ENCODE results near the gene DENND1B.
"Not testable (repeated sequence)": the region's sequence is repeated elsewhere in the genome, so short reads cannot be mapped to it uniquely, and the experiment has no call there.

The DENND1B gene

DNA sequence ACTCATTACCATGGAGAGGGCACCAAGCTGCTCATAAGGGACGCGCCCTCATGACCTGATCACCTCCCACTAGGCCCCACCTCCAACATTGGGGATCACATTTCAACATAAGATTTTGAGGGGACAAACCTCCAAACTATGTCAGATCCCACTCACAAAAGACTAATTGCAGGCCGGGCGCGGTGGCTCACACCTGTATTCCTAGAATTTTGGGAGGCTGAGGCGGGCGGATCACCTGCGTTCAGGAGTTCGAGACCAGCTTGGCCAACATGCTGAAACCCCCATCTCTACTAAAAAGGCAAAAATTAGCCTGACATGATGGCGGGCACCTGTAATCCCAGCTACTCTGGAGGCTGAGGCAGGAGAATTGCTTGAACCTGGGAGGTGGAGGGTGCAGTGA lies 278.6 kb downstream of the DENND1B start:
- H3K27me3 ChIP-seq: no peaks in the 10 kb centered on the region
- no peaks in the 10 kb centered on the region for H3K4me1 ChIP-seq
- no peak overlapping the region for H3K4me3 ChIP-seq
- DNase-seq: no peak
- H3K27ac ChIP-seq: no peak overlapping the region
- intact Hi-C loops (cut with DNase I; ENCODE audit: low total_unique reads): no loop called here
- H3K36me3 ChIP-seq: no peaks in the 10 kb centered on the region
- no peaks in the 10 kb centered on the region for H3K9me3 ChIP-seq
- TF ChIP-seq, protein P1, sequence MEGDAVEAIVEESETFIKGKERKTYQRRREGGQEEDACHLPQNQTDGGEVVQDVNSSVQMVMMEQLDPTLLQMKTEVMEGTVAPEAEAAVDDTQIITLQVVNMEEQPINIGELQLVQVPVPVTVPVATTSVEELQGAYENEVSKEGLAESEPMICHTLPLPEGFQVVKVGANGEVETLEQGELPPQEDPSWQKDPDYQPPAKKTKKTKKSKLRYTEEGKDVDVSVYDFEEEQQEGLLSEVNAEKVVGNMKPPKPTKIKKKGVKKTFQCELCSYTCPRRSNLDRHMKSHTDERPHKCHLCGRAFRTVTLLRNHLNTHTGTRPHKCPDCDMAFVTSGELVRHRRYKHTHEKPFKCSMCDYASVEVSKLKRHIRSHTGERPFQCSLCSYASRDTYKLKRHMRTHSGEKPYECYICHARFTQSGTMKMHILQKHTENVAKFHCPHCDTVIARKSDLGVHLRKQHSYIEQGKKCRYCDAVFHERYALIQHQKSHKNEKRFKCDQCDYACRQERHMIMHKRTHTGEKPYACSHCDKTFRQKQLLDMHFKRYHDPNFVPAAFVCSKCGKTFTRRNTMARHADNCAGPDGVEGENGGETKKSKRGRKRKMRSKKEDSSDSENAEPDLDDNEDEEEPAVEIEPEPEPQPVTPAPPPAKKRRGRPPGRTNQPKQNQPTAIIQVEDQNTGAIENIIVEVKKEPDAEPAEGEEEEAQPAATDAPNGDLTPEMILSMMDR (IDR thresholded peaks at IDR 0.05): no peak

DNA sequence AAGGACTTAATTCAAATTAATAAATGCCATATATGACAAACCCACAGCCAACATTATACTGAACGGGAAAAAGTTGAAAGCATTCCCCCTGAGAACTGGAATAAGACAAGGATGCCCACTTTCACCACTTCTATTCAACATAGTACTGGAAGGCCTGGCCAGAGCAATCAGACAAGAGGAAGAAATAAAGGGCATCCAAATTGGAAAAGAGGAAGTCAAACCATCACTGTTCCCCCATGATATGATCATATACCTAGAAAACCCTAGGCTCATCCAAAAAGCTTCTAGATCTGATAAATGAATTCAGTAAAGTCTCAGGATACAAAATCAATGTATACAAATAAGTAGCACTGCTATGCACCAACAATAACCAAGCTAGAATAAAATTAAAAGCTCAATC lies 283.8 kb downstream of the DENND1B start:
- H3K4me1 ChIP-seq; H3K4me3 ChIP-seq; H3K36me3 ChIP-seq; H3K27me3 ChIP-seq; DNase-seq; H3K9me3 ChIP-seq; H3K27ac ChIP-seq; intact Hi-C loops (cut with DNase I; ENCODE audit: low total_unique reads): not testable (repeated sequence)

DNA sequence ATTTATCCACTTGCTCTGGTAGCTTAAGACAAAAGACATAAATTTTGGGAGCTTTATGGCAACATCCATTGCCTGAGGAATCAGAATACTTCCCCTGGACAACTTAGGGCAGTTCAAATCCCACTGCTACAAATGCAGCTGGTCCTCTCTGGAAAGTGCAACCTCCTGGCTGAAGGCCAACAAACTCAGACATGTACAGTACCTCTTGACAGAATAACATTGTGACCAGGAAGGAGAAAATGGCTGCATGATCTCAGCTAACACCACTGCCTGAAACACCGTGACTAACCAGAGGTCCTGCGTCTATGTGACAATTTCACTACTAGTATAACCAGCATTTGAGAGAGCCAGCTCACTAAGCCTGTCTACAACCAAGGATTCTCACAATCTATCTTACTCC lies 288.3 kb downstream of the DENND1B start:
- intact Hi-C loops (cut with DNase I; ENCODE audit: low total_unique reads): no loop called here
- no peaks in the 10 kb centered on the region for H3K27me3 ChIP-seq
- H3K4me1 ChIP-seq: no peaks in the 10 kb centered on the region
- H3K27ac ChIP-seq: no peak overlapping the region
- no peak for DNase-seq
- TF ChIP-seq, protein P1 (IDR thresholded peaks at IDR 0.05): no peak
- H3K36me3 ChIP-seq: no peaks in the 10 kb centered on the region
- H3K4me3 ChIP-seq: no peak overlapping the region
- H3K9me3 ChIP-seq: no peaks in the 10 kb centered on the region

- Histone ChIP-seq H3K9me3 (no peaks in the 10 kb centered on the region), H3K27ac (no peak overlapping the region), H3K4me3 (no peak overlapping the region), H3K27me3 (no peaks in the 10 kb centered on the region), H3K4me1 (no peaks in the 10 kb centered on the region), H3K36me3 (no peaks in the 10 kb centered on the region)
- no peak for DNase-seq
- intact Hi-C loops (cut with DNase I; ENCODE audit: low total_unique reads): no loop called here
- TF ChIP-seq, protein P1 (IDR thresholded peaks at IDR 0.05): no peak
These were observed 289.5 kb downstream of the DENND1B start for GRCh38 chr1:197485790-197486189.

- intact Hi-C loops (cut with DNase I; ENCODE audit: low total_unique reads): no loop called here
- no peak overlapping the region for H3K27ac ChIP-seq
- no peak for DNase-seq
- TF ChIP-seq, protein P1 (IDR thresholded peaks at IDR 0.05): no peak
- H3K9me3 ChIP-seq: no peaks in the 10 kb centered on the region
- no peak overlapping the region for H3K4me3 ChIP-seq
- H3K27me3 ChIP-seq: no peaks in the 10 kb centered on the region
- no peaks in the 10 kb centered on the region for H3K36me3 ChIP-seq
- H3K4me1 ChIP-seq: no peaks in the 10 kb centered on the region
These were observed 294.2 kb downstream of the DENND1B start for GRCh38 chr1:197481101-197481500.

- TF ChIP-seq, protein P1 (IDR thresholded peaks at IDR 0.05): no peak
- no peak for DNase-seq
- intact Hi-C loops (cut with DNase I; ENCODE audit: low total_unique reads): no loop called here
- Histone ChIP-seq H3K36me3 (no peaks in the 10 kb centered on the region), H3K27me3 (no peaks in the 10 kb centered on the region), H3K9me3 (no peaks in the 10 kb centered on the region), H3K4me1 (no peaks in the 10 kb centered on the region), H3K4me3 (no peak overlapping the region), H3K27ac (no peak overlapping the region)
These were observed 294.8 kb downstream of the DENND1B start for GRCh38 chr1:197480446-197480845.

All from tibial artery (tissue), 4 donors.